ENCODE results near the gene ALDH1L1.

DNA sequence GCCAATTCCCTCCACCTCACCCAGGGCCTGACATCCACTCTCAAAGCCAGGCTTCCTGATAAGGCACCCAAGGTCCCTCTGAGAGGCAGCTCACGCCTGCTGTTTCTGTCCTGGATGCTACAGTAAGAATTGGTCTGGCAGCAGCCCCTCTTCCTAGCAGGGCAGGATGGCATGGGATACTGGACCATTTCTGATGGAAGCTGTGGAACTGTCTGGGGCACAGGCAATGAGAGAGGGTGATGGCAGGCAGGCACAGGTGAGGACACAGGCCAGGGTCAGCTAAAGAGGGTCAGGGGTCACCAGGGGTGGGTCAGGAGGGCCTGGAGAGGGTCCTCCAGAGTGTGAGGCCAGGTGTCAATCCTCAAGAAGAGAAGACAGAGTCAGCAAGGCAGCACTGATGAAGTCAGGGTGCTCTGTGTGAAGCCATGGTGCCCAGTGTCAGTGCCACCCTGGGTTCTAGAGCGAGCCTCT, 54.6 kb downstream of the ALDH1L1 start:
- TF ChIP-seq, protein P1, sequence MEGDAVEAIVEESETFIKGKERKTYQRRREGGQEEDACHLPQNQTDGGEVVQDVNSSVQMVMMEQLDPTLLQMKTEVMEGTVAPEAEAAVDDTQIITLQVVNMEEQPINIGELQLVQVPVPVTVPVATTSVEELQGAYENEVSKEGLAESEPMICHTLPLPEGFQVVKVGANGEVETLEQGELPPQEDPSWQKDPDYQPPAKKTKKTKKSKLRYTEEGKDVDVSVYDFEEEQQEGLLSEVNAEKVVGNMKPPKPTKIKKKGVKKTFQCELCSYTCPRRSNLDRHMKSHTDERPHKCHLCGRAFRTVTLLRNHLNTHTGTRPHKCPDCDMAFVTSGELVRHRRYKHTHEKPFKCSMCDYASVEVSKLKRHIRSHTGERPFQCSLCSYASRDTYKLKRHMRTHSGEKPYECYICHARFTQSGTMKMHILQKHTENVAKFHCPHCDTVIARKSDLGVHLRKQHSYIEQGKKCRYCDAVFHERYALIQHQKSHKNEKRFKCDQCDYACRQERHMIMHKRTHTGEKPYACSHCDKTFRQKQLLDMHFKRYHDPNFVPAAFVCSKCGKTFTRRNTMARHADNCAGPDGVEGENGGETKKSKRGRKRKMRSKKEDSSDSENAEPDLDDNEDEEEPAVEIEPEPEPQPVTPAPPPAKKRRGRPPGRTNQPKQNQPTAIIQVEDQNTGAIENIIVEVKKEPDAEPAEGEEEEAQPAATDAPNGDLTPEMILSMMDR (IDR thresholded peaks at IDR 0.05) = no peak
- TF ChIP-seq ZBTB21 (CRISPR knock-in tag; IDR thresholded peaks at IDR 0.05; ENCODE audit: borderline replicate concordance) (no peak), NR2C2 (CRISPR knock-in tag; IDR thresholded peaks at IDR 0.05) (no peak), TCF7 (CRISPR knock-in tag; IDR thresholded peaks at IDR 0.05; ENCODE audit: low read depth) (no peak), RORB (CRISPR knock-in tag; IDR thresholded peaks at IDR 0.05) (no peak)
- TF ChIP-seq, protein P2, sequence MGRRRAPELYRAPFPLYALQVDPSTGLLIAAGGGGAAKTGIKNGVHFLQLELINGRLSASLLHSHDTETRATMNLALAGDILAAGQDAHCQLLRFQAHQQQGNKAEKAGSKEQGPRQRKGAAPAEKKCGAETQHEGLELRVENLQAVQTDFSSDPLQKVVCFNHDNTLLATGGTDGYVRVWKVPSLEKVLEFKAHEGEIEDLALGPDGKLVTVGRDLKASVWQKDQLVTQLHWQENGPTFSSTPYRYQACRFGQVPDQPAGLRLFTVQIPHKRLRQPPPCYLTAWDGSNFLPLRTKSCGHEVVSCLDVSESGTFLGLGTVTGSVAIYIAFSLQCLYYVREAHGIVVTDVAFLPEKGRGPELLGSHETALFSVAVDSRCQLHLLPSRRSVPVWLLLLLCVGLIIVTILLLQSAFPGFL (CRISPR knock-in tag; IDR thresholded peaks at IDR 0.05; ENCODE audit: borderline replicate concordance) = no peak
- TF ChIP-seq, protein P3, sequence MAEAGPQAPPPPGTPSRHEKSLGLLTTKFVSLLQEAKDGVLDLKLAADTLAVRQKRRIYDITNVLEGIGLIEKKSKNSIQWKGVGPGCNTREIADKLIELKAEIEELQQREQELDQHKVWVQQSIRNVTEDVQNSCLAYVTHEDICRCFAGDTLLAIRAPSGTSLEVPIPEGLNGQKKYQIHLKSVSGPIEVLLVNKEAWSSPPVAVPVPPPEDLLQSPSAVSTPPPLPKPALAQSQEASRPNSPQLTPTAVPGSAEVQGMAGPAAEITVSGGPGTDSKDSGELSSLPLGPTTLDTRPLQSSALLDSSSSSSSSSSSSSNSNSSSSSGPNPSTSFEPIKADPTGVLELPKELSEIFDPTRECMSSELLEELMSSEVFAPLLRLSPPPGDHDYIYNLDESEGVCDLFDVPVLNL (CRISPR knock-in tag; IDR thresholded peaks at IDR 0.05; ENCODE audit: borderline replicate concordance, low read depth) = no peak
- TF ChIP-seq, protein P4, sequence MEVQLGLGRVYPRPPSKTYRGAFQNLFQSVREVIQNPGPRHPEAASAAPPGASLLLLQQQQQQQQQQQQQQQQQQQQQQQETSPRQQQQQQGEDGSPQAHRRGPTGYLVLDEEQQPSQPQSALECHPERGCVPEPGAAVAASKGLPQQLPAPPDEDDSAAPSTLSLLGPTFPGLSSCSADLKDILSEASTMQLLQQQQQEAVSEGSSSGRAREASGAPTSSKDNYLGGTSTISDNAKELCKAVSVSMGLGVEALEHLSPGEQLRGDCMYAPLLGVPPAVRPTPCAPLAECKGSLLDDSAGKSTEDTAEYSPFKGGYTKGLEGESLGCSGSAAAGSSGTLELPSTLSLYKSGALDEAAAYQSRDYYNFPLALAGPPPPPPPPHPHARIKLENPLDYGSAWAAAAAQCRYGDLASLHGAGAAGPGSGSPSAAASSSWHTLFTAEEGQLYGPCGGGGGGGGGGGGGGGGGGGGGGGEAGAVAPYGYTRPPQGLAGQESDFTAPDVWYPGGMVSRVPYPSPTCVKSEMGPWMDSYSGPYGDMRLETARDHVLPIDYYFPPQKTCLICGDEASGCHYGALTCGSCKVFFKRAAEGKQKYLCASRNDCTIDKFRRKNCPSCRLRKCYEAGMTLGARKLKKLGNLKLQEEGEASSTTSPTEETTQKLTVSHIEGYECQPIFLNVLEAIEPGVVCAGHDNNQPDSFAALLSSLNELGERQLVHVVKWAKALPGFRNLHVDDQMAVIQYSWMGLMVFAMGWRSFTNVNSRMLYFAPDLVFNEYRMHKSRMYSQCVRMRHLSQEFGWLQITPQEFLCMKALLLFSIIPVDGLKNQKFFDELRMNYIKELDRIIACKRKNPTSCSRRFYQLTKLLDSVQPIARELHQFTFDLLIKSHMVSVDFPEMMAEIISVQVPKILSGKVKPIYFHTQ (CRISPR knock-in tag; IDR thresholded peaks at IDR 0.05) = no peak
